ENCODE measurements around the gene C2orf74. TPM values are rescaled to one million over a fixed set of nuclear protein-coding genes. Genes with fewer than 3 reads are reported as not detected.

Gene C2orf74
- total RNA-seq, 6 experiments from 2014 or later: 10.2 to 12.0 (median 10.6) TPM

DNA sequence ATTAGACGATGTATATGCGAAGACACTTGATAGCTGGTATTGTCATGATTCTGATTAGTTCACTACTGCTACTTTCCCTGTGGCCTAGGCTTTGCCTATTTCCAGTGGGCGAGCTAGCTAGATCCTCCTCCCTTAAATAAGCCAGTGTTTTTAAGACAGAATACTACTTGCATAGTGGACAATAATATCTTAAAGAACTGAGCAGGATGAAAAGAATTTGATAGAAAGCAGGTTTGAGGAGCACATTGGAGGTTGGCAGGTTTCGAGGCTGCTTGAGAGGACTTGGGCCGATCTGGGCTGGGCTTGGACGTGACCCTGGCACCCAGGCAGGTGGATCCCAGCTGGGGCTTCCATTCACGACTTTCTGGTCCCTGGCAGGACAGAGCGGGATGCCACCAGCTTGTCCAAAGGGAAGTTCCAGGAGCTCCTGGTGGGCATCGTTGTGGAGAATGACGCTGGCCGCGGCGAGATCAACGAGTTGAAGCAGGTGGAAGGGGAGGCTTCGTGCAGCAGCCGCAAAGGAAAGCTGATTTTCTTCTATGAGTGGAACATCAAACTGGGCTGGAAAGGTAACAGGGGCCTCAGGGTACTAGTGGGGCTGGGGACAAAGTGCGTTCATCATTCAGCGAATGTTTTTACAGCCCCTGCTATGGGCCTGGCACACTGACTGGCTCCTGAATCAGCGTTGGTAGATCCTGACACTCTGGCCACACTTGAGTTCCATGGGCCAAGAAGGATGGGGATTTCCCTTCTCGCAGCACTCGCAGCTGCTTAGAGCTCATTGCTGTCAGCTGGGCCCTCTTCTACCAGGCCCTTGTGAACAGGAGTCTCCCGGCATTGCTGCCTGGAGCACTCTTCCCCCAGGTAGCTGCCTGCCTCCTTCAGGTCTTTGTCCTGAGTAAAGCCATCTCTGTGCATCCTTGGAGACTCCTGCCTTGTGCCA is 16.9 kb downstream of the C2orf74 start:
- intact Hi-C loops (cut with DNase I): no loop called here
- Histone ChIP-seq H3K4me1 (peaks cover 0 to 28% (median 8%) of the 10 kb centered on the region in 4 donors), H3K27ac (peak overlapping the region in 2 of 3 donors; percentile 99 to 100), H3K27me3 (no peaks in the 10 kb centered on the region), H3K9me3 (no peaks in the 10 kb centered on the region), H3K4me3 (peak overlapping the region in 1 of 3 donors; percentile 71), H3K36me3 (peaks cover 0 to 29% (median 11%) of the 10 kb centered on the region in 4 donors)
- DNase-seq (peak in 1 of 3 donors; percentile 54), ATAC-seq (no peak)
- no peak for TF ChIP-seq POLR2A (IDR thresholded peaks at IDR 0.05)
- TF ChIP-seq, protein P1, sequence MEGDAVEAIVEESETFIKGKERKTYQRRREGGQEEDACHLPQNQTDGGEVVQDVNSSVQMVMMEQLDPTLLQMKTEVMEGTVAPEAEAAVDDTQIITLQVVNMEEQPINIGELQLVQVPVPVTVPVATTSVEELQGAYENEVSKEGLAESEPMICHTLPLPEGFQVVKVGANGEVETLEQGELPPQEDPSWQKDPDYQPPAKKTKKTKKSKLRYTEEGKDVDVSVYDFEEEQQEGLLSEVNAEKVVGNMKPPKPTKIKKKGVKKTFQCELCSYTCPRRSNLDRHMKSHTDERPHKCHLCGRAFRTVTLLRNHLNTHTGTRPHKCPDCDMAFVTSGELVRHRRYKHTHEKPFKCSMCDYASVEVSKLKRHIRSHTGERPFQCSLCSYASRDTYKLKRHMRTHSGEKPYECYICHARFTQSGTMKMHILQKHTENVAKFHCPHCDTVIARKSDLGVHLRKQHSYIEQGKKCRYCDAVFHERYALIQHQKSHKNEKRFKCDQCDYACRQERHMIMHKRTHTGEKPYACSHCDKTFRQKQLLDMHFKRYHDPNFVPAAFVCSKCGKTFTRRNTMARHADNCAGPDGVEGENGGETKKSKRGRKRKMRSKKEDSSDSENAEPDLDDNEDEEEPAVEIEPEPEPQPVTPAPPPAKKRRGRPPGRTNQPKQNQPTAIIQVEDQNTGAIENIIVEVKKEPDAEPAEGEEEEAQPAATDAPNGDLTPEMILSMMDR (IDR thresholded peaks at IDR 0.05): no peak
- 88% methylated on average over 7 of the region's 22 CpGs for WGBS (ENCODE audit: insufficient coverage, low coverage, low lambda C conversion rate, missing lambda C conversion rate)

GRCh38 chr2:61179701-61180639 is 18.0 kb downstream of the C2orf74 start:
- H3K4me3 ChIP-seq: no peak overlapping the region
- peaks cover 0 to 26% (median 8%) of the 10 kb centered on the region in 4 donors for H3K4me1 ChIP-seq
- intact Hi-C loops (cut with DNase I): no loop called here
- DNase-seq: peak in 1 of 3 donors; percentile 55
- TF ChIP-seq POLR2A (IDR thresholded peaks at IDR 0.05): no peak
- TF ChIP-seq, protein P1 (IDR thresholded peaks at IDR 0.05): no peak
- no peaks in the 10 kb centered on the region for H3K27me3 ChIP-seq
- H3K27ac ChIP-seq: no peak overlapping the region
- peaks cover 0 to 40% (median 18%) of the 10 kb centered on the region in 4 donors for H3K36me3 ChIP-seq
- 53% methylated on average over 8 of the region's 14 CpGs for WGBS (ENCODE audit: insufficient coverage, low coverage, low lambda C conversion rate, missing lambda C conversion rate)
- ATAC-seq: no peak
- H3K9me3 ChIP-seq: no peaks in the 10 kb centered on the region

DNA sequence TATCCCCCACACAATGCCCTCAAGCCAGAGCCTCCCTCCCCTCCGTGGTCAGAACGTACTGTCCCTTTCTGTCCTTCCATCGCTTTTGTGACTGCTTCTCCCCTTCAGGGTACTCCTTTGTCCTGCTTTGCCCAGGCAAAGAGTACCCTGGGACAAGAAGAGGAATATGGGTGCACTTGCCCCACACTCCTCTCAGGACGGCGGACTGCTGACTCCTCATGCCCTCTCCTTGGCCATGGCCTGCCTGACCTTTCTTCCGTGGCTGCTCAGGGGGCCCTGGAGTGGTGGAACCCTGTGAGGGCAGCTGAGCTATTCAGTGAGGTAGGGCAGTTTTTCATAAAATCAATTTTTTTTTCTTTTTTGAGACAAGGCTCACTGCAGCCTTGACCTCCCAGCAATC is 18.7 kb downstream of the C2orf74 start:
- intact Hi-C loops (cut with DNase I): no loop called here
- Histone ChIP-seq H3K27ac (no peak overlapping the region), H3K9me3 (no peaks in the 10 kb centered on the region), H3K4me3 (no peak overlapping the region), H3K27me3 (no peaks in the 10 kb centered on the region), H3K36me3 (peaks cover 0 to 47% (median 21%) of the 10 kb centered on the region in 4 donors), H3K4me1 (peaks cover 0 to 19% (median 8%) of the 10 kb centered on the region in 4 donors)
- TF ChIP-seq POLR2A (IDR thresholded peaks at IDR 0.05): no peak
- TF ChIP-seq, protein P1 (IDR thresholded peaks at IDR 0.05): no peak
- 75% methylated on average over 6 of the region's 6 CpGs for WGBS (ENCODE audit: insufficient coverage, low coverage, low lambda C conversion rate, missing lambda C conversion rate)
- DNase-seq (no peak), ATAC-seq (no peak)

DNA sequence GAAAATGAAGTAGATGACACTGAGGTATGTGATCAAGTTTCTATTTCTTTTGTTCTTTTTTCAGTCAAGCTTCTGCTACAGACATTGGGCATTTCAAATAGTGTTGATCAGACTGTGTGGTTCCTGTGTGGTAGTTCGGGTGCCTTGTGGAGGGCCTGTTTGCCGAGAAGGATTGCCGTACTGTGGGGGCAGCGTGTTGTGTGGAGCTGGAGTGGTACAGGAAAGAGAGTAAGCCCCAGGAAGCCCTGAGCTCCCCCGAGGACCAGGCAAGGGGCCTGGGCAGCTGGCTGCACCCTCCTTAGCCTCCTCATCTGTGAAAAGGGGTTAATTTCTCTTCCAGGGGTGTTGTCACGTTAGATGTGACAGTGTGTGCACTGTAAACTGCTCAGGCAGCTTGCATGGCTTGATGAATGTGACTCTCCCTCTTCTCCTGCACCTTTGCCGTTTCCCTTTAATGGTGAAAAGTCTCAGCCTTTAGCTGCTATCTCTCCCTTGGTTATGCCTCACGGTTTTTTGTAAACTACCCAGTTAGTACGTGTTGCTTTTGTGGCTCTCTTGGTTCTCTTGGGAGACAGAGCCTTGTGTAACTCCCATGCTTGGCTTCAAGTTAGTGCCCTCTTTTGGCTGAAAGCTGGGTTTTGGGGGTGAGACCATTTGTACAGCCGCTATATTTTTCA is 19.5 kb downstream of the C2orf74 start:
- no peaks in the 10 kb centered on the region for H3K27me3 ChIP-seq
- H3K27ac ChIP-seq: no peak overlapping the region
- TF ChIP-seq, protein P1 (IDR thresholded peaks at IDR 0.05): no peak
- no peak for TF ChIP-seq POLR2A (IDR thresholded peaks at IDR 0.05)
- WGBS (ENCODE audit: insufficient coverage, low coverage, low lambda C conversion rate, missing lambda C conversion rate): 75% methylated on average over 6 of the region's 10 CpGs
- intact Hi-C loops (cut with DNase I): no loop called here
- no peaks in the 10 kb centered on the region for H3K9me3 ChIP-seq
- peaks cover 0 to 56% (median 27%) of the 10 kb centered on the region in 4 donors for H3K36me3 ChIP-seq
- H3K4me3 ChIP-seq: no peak overlapping the region
- DNase-seq (no peak), ATAC-seq (no peak)
- peaks cover 0 to 19% (median 8%) of the 10 kb centered on the region in 4 donors for H3K4me1 ChIP-seq
